ENCODE results near the gene FAM120B. TPM values are rescaled to one million over a fixed set of nuclear protein-coding genes. Genes with fewer than 3 reads are reported as not detected.

FAM120B gene
- total RNA-seq, 1 donor from 2014 or later = 19.7 TPM

- Histone ChIP-seq H3K36me3 (peaks cover 8% of the 10 kb centered on the region), H3K79me2 (ENCODE audit: low read depth) (peaks cover 41% of the 10 kb centered on the region), H4K20me1 (ENCODE audit: low read depth) (peaks cover 91% of the 10 kb centered on the region), H3K9ac (no peak overlapping the region), H3K4me3 (peak overlapping the region; percentile 94), H3F3A (ENCODE audit: low read depth) (peaks cover 42% of the 10 kb centered on the region), H3K4me2 (peak overlapping the region; percentile 100), H3K27ac (no peak overlapping the region), H2AFZ (replicated peaks) (no peak overlapping the region), H3K27me3 (peaks cover 59% of the 10 kb centered on the region), H3K4me1 (peaks cover 32% of the 10 kb centered on the region), H3K9me3 (ENCODE audit: low read depth) (no peaks in the 10 kb centered on the region)
- peak overlapping the region; percentile 89 for H3K4me3 Mint-ChIP-seq
- peak; percentile 82 for DNase-seq (ENCODE audit: low spot score)
- H3K4me1 Mint-ChIP-seq = peaks cover 41% of the 10 kb centered on the region
- peak overlapping the region; percentile 46 for H3K27ac Mint-ChIP-seq
- TF ChIP-seq CTCF (IDR thresholded peaks at IDR 0.05) (no peak), EZH2 (IDR thresholded peaks at IDR 0.05) (no peak), EZH2phosphoT487 (IDR thresholded peaks at IDR 0.05) (no peak)
- H3K9me3 Mint-ChIP-seq = no peaks in the 10 kb centered on the region
- H3K27me3 Mint-ChIP-seq (ENCODE audit: insufficient read depth, low read depth) = peaks cover 28% of the 10 kb centered on the region
- H3K36me3 Mint-ChIP-seq = peaks cover 44% of the 10 kb centered on the region
Observed at GRCh38 chr6:170286246-170286933, 20.2 kb upstream of the FAM120B start.

- peaks cover 42% of the 10 kb centered on the region for H3K4me1 Mint-ChIP-seq
- peak overlapping the region; percentile 94 for H3K4me3 ChIP-seq
- TF ChIP-seq EZH2 (IDR thresholded peaks at IDR 0.05) = no peak
- TF ChIP-seq CTCF (IDR thresholded peaks at IDR 0.05) = no peak
- TF ChIP-seq EZH2phosphoT487 (IDR thresholded peaks at IDR 0.05) = no peak
- peaks cover 40% of the 10 kb centered on the region for H3K36me3 Mint-ChIP-seq
- H3K79me2 ChIP-seq (ENCODE audit: low read depth) = peaks cover 41% of the 10 kb centered on the region
- H3K4me3 Mint-ChIP-seq = peak overlapping the region; percentile 89
- H3K27me3 Mint-ChIP-seq (ENCODE audit: insufficient read depth, low read depth) = peaks cover 27% of the 10 kb centered on the region
- no peak overlapping the region for H2AFZ ChIP-seq (replicated peaks)
- H3K36me3 ChIP-seq = peaks cover 8% of the 10 kb centered on the region
- H4K20me1 ChIP-seq (ENCODE audit: low read depth) = peaks cover 87% of the 10 kb centered on the region
- H3K27me3 ChIP-seq = peaks cover 58% of the 10 kb centered on the region
- DNase-seq (ENCODE audit: low spot score) = no peak
- peaks cover 32% of the 10 kb centered on the region for H3K4me1 ChIP-seq
- no peak overlapping the region for H3K9ac ChIP-seq
- H3F3A ChIP-seq (ENCODE audit: low read depth) = peaks cover 44% of the 10 kb centered on the region
- H3K9me3 ChIP-seq (ENCODE audit: low read depth) = no peaks in the 10 kb centered on the region
- peak overlapping the region; percentile 100 for H3K4me2 ChIP-seq
- peak overlapping the region; percentile 46 for H3K27ac Mint-ChIP-seq
- H3K27ac ChIP-seq = no peak overlapping the region
- H3K9me3 Mint-ChIP-seq = no peaks in the 10 kb centered on the region
Observed at GRCh38 chr6:170286934-170287265, 19.7 kb upstream of the FAM120B start.

DNA sequence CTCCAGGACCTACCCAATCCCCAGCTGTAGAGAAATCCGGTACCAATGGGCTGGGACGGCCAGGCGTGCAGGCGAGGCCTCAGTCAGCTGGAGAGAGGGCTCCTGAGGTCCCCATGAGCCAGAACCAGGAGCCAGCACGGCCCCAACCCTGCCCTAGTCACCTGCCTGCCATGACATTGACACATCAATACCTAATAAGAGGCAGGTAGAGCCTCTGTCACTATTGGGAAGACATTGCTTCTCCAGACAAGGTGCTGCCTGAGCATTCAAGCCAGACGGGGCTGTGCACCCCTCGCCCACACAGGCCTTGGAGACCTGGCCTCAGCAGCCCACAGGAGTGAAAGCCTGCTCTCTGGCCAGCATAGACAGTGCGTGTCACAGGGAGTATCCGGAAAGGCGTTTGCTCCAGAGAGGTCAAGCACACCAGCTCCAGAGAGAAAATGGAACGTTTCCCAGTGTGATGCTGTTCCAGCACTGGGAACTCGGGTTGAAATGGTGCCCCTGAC is 19.1 kb upstream of the FAM120B start:
- peaks cover 82% of the 10 kb centered on the region for H4K20me1 ChIP-seq (ENCODE audit: low read depth)
- Mint-ChIP-seq H3K4me3 (peak overlapping the region; percentile 89), H3K27ac (no peak overlapping the region), H3K36me3 (peaks cover 38% of the 10 kb centered on the region), H3K4me1 (peaks cover 45% of the 10 kb centered on the region), H3K9me3 (no peaks in the 10 kb centered on the region), H3K27me3 (ENCODE audit: insufficient read depth, low read depth) (peaks cover 31% of the 10 kb centered on the region)
- H3K36me3 ChIP-seq = peaks cover 3% of the 10 kb centered on the region
- no peak overlapping the region for H3K27ac ChIP-seq
- H2AFZ ChIP-seq (replicated peaks) = no peak overlapping the region
- H3K4me1 ChIP-seq = peaks cover 38% of the 10 kb centered on the region
- H3K79me2 ChIP-seq (ENCODE audit: low read depth) = peaks cover 41% of the 10 kb centered on the region
- peaks cover 46% of the 10 kb centered on the region for H3F3A ChIP-seq (ENCODE audit: low read depth)
- peak overlapping the region; percentile 100 for H3K4me2 ChIP-seq
- H3K9me3 ChIP-seq (ENCODE audit: low read depth) = no peaks in the 10 kb centered on the region
- peaks cover 60% of the 10 kb centered on the region for H3K27me3 ChIP-seq
- H3K4me3 ChIP-seq = peak overlapping the region; percentile 94
- TF ChIP-seq EZH2phosphoT487 (IDR thresholded peaks at IDR 0.05) (no peak), EZH2 (IDR thresholded peaks at IDR 0.05) (no peak), CTCF (IDR thresholded peaks at IDR 0.05) (no peak)
- DNase-seq (ENCODE audit: low spot score) = no peak
- no peak overlapping the region for H3K9ac ChIP-seq
